DOHH2 (cell line): Measurements from ENCODE around the gene KCNQ1.

Experiments used
- H3F3A ChIP-seq: fragments of 200-600 bp; sonication (generic), shearing (Covaris generic); 2 replicates; pipeline ENCODE4 v1.6.0; 2016; ENCODE audit warnings: antibody characterized with exemption, mild to moderate bottlenecking; ENCODE audit not compliant: control insufficient read depth, insufficient read depth
- H3K27ac ChIP-seq: fragments of 200-600 bp; sonication (generic); 2 replicates; pipeline ENCODE4 v1.5.1; 2014; ENCODE audit warnings: low read depth, mild to moderate bottlenecking, low read length, moderate library complexity
- H3K27me3 ChIP-seq: fragments of 200-600 bp; sonication (generic); 2 replicates; pipeline ENCODE4 v1.6.1; 2014; ENCODE audit warnings: mild to moderate bottlenecking, low read length, mixed read lengths; ENCODE audit not compliant: control insufficient read depth
- H3K36me3 ChIP-seq: fragments of 200-600 bp; sonication (generic); 2 replicates; pipeline ENCODE4 v1.6.1; 2014; ENCODE audit warnings: mild to moderate bottlenecking, low read length, moderate library complexity, mixed read lengths; ENCODE audit not compliant: control insufficient read depth
- H3K4me1 ChIP-seq: fragments of 200-600 bp; sonication (generic); 2 replicates; pipeline ENCODE4 v1.6.1; 2014; ENCODE audit warnings: mild to moderate bottlenecking, low read length, mixed read lengths; ENCODE audit not compliant: control insufficient read depth
- H3K4me2 ChIP-seq: fragments of 200-600 bp; sonication (generic); 2 replicates; pipeline ENCODE4 v1.6.0; 2014; ENCODE audit warnings: mild to moderate bottlenecking, low read length, moderate library complexity
- H3K4me3 ChIP-seq: fragments of 200-600 bp; sonication (generic); 2 replicates; pipeline ENCODE4 v1.5.1; 2014; ENCODE audit warnings: mild to moderate bottlenecking, low read length, mixed read lengths
- H3K79me2 ChIP-seq: fragments of 200-600 bp; sonication (generic); 2 replicates; pipeline ENCODE4 v1.6.1; 2014; ENCODE audit warnings: mild to moderate bottlenecking, low read length, mixed read lengths; ENCODE audit not compliant: control insufficient read depth
- H3K9me2 ChIP-seq: fragments of 200-600 bp; sonication (generic); replicated peaks from 2 replicates; pipeline ENCODE4 v1.6.1; 2014; ENCODE audit warnings: mild to moderate bottlenecking, low read length, mixed read lengths; ENCODE audit not compliant: control insufficient read depth
- H3K9me3 ChIP-seq: fragments of 200-600 bp; sonication (generic); 2 replicates; pipeline ENCODE4 v1.6.1; 2014; ENCODE audit warnings: antibody characterized with exemption, low read length, mixed read lengths; ENCODE audit not compliant: control insufficient read depth, insufficient read depth
- H4K20me1 ChIP-seq: fragments of 200-600 bp; sonication (generic); 2 replicates; pipeline ENCODE4 v1.6.0; 2014; ENCODE audit warnings: low read depth, mild to moderate bottlenecking, antibody characterized with exemption, low read length, moderate library complexity; ENCODE audit not compliant: control insufficient read depth, insufficient read depth
- EZH2phosphoT487 ChIP-seq: fragments of 200-600 bp; sonication (generic); IDR thresholded peaks from 2 replicates; pipeline ENCODE4 v1.6.1; 2017; ENCODE audit warnings: borderline replicate concordance, mild to moderate bottlenecking, antibody characterized with exemption, low read length, moderate library complexity, mixed read lengths
- TF ChIP-seq, protein P1 (sequence below): fragments of 200-600 bp; sonication (generic); IDR thresholded peaks from one replicate; pipeline ENCODE4 v1.5.1; 2014; ENCODE audit warnings: antibody characterized with exemption, mild to moderate bottlenecking, low read depth, low read length; ENCODE audit not compliant: poor library complexity, severe bottlenecking

Gene KCNQ1

DNA sequence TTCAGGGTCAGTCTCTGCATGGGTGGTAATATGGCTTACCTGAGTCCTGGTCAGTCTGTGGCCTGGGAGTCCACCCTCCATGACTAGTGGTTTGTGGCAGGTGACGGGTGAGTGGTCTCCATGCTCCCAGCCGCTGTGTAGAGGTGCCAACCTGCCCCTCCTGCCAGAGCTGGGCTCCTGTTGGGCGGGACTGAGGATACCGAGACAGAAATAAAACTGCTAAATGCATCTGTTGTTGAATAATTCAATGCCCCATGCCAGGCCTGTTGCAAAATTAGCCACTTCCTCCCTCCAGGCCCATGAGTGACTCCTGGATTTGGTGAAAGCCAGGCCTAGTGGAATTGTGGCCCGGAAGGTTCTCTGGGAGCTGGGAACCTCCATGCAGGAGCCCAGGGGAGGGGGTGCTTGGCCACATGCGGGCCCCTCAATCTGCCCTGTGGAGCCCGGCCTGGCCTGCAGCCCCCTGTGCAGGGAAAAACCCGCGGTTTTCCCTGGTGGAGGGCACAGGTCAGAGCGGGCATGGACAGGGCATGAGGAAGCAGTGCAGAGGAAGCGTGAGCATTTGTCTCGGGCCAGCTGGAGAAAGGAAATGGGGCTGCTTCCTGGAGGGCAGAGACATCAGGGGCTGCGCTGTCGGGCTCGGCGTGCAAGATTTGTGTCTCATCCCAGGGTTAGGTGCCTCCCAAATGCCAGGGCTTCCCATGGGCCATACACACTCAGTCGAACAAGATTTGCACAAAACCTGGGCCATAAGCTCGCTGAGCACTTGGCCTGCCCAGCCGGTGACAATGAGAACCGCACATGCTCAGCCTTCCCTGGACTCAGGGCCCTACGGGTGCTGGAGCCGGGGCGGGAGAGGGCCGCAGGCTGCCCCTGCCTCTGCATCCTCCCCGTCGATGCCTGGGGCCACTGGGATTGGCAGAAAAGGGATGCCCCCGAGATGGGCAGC, 66.9 kb downstream of the KCNQ1 start:
- Histone ChIP-seq H4K20me1 (no peaks in the 10 kb centered on the region), H3K4me3 (no peak overlapping the region)
- no peak for TF ChIP-seq EZH2phosphoT487

DNA sequence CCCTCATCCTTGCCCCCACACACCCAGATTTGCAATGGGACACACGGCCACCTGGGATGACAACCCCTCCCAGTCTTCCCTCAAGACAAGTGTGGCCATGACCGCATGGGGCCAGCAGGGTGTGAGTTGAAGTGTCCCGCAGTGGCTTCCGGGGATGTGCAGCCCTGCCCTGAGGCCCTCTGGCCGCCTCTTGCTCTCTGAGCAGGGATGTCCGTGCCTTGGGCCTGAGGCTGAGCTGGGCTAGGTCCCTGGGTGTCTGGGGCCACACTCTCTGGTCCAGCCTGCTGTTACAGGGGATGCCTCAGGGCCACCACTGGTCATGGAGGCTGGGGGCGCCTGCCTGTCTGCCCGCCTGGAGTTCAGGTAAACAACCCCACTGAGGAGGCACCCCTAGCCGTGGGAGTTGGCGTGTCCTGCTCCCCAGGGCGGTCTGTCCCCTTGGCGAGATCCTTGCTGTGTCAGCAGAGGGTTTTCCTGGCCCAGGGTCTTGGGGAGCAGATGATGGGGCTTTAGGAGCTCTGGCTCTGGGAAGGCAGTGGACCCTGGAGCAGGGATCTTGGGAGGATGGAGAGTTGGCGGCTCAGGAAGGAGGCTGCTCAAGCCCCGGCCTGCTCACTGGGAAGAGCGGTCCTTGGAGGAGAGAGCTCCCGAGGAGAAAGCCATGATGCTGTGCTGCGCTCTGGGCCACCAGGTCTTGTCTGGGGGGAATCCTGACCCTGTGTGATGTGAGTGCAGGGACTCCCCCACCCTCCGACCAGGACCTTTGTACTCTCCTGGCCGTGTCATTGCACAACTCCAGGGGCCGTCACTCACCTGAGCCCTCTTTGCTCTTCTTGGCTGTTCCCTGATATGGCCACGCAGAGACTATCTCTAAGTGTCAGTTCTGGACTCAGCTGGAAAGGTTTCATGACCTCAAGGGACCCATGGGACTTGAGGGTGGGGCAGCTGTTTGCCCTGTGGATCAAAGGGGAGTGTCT, 67.9 kb downstream of the KCNQ1 start:
- Histone ChIP-seq H3K4me3 (no peak overlapping the region), H3K4me1 (no peaks in the 10 kb centered on the region), H3K9me3 (no peaks in the 10 kb centered on the region), H4K20me1 (no peaks in the 10 kb centered on the region), H3K27me3 (no peaks in the 10 kb centered on the region), H3K36me3 (no peaks in the 10 kb centered on the region), H3K79me2 (no peaks in the 10 kb centered on the region), H3K27ac (no peak overlapping the region), H3K9me2 (no peaks in the 10 kb centered on the region), H3K4me2 (no peak overlapping the region), H3F3A (no peaks in the 10 kb centered on the region)
- TF ChIP-seq, protein P1, sequence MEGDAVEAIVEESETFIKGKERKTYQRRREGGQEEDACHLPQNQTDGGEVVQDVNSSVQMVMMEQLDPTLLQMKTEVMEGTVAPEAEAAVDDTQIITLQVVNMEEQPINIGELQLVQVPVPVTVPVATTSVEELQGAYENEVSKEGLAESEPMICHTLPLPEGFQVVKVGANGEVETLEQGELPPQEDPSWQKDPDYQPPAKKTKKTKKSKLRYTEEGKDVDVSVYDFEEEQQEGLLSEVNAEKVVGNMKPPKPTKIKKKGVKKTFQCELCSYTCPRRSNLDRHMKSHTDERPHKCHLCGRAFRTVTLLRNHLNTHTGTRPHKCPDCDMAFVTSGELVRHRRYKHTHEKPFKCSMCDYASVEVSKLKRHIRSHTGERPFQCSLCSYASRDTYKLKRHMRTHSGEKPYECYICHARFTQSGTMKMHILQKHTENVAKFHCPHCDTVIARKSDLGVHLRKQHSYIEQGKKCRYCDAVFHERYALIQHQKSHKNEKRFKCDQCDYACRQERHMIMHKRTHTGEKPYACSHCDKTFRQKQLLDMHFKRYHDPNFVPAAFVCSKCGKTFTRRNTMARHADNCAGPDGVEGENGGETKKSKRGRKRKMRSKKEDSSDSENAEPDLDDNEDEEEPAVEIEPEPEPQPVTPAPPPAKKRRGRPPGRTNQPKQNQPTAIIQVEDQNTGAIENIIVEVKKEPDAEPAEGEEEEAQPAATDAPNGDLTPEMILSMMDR = no peak
- TF ChIP-seq EZH2phosphoT487 = no peak

More for the DNA sequence above, 66.9 kb downstream of the KCNQ1 start:
- no peak overlapping the region for H3K4me2 ChIP-seq
- no peaks in the 10 kb centered on the region for H3F3A ChIP-seq
- no peak overlapping the region for H3K27ac ChIP-seq
- H3K36me3 ChIP-seq = no peaks in the 10 kb centered on the region
- H3K27me3 ChIP-seq = no peaks in the 10 kb centered on the region
- H3K79me2 ChIP-seq = no peaks in the 10 kb centered on the region
- H3K9me2 ChIP-seq = no peaks in the 10 kb centered on the region
- no peaks in the 10 kb centered on the region for H3K9me3 ChIP-seq
- no peaks in the 10 kb centered on the region for H3K4me1 ChIP-seq

DNA sequence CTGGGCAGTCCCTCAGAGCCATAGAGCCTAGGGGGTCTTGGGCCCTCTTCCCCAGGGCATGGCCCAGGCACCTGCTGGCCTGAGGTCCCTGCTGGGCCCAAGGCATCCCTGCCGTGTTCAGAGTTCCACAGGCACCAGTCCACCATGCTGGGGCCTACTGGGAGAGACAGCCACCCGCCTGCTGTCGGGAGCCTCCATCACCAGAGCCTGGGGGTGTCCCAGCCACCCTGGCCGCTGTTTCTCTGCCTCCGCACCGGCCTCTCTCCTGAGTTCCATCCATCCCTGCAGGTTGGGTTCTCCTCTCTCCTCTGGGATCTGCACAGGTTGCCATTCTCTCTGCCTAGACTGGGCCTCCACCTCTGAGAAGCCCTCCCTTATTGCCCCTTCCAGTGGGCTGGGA, 68.6 kb downstream of the KCNQ1 start:
- H3K4me3 ChIP-seq = no peak overlapping the region
- no peaks in the 10 kb centered on the region for H3K9me2 ChIP-seq
- H3K4me2 ChIP-seq = no peak overlapping the region
- no peaks in the 10 kb centered on the region for H3K9me3 ChIP-seq
- H3K4me1 ChIP-seq = no peaks in the 10 kb centered on the region
- H3K79me2 ChIP-seq = no peaks in the 10 kb centered on the region
- no peaks in the 10 kb centered on the region for H3K36me3 ChIP-seq
- H4K20me1 ChIP-seq = no peaks in the 10 kb centered on the region
- TF ChIP-seq, protein P1 = no peak
- H3K27ac ChIP-seq = no peak overlapping the region
- H3K27me3 ChIP-seq = no peaks in the 10 kb centered on the region
- H3F3A ChIP-seq = no peaks in the 10 kb centered on the region
